HCEC 1CT (cell line): ENCODE data around the gene PARVA.
"Not testable (repeated sequence)": the region's sequence is repeated elsewhere in the genome, so short reads cannot be mapped to it uniquely, and the experiment has no call there.

Experiments
- DNase-seq: peaks from one replicate; pipeline ENCODE4 v3.0.0-alpha.2; 2017

Gene PARVA

GRCh38 chr11:12377106-12377823 lies at the start of gene PARVA:
PARVA (plus strand) TSS chr11:12377571; CDS start chr11:12377648, 77 bp downstream.
- DNase-seq, result peak; percentile 82

DNA sequence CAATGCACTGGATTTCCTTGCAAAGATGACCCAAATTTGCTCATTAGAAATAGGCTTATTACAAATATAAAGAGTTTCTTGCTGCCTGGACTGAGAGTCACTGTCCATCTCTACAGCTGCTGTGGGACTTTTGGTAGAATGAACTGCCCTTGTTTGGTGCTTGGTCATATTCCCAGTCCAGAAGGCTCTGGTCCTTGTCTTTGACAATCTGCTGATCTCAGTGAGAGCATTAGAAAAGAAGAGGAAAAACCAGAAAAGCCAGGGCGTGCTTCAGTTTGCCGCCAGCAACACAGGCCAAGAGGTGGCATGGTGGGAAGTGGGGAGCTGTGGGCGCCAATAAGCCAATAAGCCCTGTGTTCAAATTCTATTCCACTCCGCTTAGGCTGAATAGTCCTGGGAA lies 48.2 kb upstream of the PARVA start:
- no peak for DNase-seq

GRCh38 chr11:12329797-12330196 lies 47.6 kb upstream of the PARVA start:
- no peak for DNase-seq

DNA sequence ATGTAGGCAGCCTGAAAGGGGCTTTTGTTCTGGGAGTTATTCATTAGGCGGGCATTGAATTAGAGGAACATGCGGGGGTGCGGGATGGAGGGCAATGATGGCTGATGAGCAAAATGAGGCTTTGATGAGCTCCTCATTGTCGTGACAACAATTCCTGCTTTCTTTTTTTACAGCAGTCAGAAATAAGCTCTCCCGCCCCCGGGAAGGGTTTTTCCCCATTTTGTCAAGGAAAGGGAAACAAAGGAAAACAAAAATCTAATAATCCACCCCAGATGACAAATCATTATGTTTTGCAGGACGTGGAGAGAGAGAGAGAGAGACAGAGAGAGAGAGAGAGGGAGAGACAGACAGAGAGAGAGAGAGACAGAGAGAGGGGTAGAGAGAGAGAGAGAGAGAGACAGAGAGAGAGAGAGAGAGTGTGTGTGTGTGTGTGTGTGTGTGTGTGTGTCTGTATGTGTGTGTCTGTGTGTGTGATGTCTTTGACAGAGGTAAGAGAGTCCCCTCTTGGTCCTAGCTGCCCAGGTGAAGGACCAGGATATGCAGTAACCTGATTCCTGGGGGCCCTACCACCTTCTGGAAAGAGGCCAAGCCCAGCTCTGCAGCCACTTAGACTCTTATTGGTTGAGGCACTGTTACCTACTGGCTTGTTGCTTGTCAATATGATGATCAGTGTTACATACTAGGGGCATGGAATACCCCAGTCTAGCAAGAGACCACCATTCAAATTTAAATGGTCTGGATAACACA lies 46.7 kb upstream of the PARVA start:
- no peak for DNase-seq

DNA sequence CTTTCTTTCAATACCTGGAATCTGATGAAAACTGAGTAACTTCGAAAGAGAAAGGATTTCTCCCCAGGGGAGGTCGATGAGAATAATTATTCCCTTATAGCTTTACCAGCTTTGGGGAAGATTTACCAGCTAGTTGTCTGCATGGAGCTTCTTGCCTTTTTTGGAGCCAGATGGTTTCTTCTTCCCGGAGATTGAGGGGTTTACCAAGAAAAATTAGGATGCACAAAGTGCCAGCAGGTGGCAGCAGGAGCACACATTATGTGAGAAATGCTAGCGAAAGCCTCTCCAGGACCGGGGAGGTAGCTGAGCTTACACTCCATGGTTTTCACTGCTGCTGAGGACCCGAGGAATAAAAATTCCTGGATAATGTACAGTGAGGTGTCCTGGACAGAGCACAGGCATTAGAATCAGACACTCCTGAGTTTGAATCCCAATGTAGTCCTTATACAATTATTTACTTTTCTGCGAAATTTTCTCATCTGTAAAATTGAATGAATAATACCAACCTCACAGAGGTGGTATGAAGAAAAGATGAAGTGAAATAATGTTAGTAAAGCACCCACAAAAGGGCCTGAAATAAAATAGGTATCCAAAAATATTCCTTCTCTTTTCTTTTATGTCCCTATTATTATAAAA lies 46.0 kb upstream of the PARVA start:
- peak; percentile 72 for DNase-seq

DNA sequence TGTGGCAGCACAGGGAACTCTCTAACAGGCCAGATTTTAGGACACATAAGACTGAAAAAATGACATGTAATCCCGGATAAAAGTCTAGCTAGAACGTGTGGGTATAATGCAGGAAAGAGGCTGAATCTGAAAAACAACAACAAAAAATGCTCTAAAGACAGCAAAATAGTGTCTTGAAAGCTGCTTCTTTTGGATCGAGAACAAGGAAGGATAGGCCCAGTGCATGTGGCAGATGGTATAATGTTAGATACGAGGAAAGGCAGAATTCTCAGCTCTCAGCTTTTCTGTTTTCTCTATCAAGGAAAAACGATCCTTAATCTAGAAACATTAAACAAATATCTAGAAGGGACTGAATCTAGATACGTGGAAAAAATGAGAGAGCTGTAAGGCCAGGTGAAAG lies 33.8 kb upstream of the PARVA start:
- no peak for DNase-seq

DNA sequence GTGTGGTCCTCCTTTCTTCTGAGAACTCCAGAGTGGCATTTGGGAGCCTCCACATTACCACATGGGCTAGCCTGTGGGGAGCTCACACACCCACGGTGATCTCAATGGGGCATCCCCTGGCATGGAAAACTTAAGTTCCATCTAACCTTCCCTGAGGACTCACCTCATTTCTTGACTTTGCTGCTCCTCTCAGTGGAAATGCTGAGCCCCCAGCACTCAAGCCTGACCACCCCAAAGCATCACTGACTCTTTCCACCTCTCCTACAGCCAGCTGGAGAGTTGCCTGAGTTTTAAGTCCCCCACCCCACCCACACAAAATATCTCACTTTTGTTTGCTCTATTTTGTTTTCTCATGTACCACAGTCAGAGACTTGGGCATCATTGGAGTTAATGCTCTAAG lies 23.8 kb upstream of the PARVA start:
- no peak for DNase-seq

DNA sequence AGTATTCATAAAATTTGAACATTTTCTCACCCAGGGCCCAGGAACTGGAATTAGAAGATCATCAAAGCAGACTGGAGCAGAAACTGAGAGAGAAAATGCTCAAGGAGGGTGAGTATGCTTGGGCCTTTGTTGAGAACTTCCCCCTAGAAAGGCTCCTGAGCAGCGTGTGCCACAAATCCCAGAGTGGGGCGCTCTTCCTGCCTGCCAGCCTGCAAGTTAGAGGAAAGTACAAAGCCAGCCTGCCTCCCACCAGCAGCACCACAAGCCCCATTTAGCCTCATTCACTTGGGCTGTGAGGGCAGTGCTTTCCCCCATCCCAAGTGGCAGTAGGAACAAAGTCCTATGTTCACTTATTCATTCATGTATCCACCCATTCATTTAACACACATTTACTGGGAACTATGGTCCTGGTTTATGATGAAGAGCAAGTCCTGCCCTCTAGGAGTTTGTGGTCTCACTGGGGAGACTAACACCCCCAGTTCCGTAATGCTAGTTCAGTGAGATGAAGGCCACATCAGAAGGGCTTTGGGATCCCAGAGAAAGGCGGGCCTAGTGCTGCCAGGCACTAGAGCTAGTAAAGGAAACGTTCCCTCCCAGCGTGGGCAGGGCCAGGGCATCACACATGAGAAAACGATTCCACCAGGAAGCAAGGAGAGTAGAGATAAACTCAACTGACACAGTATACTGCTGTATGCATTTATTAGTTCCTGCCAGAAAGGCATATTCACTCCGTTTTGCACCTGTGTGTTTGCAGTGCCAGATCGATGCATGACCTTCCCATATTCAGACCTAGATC lies 22.4 kb upstream of the PARVA start:
- DNase-seq, result no peak

DNA sequence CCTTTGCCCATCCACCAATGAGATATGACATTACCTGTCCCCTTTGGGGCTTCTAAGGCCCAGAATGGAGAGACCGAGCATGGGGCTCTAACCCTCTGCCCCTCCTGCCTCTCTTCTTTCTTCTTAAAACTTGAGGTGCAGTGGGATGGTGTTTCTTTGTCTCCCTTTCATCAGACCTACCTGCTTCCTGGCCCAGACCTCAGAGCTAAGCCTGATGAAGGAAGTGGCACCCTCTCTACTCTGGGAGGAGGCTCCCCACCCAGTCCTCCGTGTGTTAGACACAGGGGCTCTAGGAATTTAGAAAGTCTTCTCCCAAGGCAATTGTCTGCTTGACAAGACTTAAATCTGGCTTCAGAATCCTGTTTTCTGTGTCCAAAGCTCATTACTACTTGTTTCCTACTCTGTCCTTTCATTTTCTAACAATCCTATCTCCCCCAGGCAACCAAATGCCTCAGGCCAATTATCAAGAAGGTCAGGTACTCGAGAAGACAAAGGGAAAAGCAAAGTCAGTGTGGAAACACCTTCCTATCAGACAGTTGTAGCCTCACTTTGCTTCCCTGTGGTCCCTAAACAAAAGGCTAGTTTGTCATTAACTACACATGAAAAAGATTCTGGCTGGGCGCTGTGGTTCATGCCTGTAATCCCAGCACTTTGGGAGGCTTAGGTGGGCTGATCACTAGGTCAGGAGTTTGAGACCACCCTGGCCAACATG lies 20.3 kb upstream of the PARVA start:
- DNase-seq, result no peak

GRCh38 chr11:12357697-12358096 lies 19.7 kb upstream of the PARVA start:
- not testable (repeated sequence) for DNase-seq

DNA sequence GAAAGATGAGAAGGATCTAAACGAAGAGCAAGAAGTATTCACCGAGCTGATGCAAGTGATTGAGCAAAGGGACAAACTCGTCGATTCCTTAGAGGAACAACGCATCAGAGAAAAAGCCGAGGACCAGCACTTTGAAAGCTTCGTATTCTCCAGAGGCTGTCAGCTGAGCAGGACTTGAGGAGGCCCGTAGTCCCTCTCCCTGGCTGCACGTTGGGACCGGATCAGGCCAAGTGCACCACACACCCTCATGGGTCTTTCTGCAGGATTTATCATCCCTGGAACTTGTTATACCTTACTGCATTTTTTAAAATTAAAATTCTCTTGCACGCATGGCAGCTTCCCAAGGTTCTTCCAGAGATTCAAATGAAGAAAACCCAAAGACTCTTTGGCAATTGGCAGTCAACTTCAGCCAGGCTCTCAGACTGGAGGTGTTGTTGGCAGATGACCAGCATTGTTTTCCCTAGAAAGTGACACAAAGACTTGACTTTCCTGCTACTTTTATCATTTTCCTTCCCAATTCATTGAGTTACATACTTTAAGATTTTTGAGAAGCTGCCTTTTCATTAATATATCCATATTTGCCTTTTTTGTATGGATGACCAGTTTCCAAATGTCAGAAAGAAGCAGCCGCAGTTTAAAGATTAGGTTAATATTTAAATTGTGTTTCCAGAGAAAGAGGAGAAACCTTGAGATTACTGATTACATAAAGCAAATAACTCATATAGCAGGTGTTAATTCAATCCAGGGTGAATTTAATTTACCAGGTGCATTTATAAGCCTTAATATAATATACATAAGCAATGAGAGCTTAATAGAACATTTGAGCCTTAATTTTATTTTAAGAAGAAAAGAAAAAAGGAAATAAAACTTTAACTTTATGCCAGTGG lies 18.8 kb upstream of the PARVA start:
- DNase-seq, result no peak

GRCh38 chr11:12359761-12360160 lies 17.6 kb upstream of the PARVA start:
- DNase-seq, result no peak

DNA sequence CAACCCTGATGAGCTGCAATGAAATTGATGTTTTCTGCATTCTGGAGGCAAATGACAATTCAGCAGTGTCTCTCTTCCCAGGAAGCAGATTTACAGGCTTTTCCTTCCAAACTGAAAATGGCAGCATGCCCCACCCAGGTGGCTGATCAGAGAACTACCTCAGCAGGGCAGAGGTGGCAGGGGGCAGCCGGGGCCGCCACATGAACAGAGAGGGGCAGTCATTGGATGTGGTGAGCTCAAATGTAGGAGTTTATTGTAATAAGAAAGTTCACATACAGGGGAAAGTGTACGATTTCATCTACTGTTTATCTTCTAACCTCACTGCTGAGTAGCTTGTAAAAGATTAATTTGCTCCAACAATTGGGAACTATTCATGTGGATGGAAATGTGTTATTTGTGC lies 15.7 kb upstream of the PARVA start:
- DNase-seq, result no peak

DNA sequence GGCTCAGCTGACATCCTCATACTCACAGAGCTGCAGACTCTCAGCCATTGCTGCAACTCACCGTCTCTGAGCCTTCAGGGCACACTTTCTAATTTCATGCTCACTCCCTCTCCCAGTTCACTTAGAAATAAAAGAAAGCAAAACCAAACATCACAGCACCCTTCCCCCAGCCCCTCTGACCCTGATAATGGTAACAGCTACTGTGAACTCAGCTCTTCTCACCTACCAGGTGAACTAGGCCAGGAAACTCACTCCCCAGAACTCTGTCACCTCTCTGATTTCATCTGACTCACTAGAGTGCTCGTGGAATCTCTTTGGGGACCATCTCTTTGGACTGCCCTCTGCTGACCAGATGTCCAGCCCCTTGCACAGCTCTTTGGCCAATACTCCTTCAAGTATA lies 14.5 kb upstream of the PARVA start:
- no peak for DNase-seq

DNA sequence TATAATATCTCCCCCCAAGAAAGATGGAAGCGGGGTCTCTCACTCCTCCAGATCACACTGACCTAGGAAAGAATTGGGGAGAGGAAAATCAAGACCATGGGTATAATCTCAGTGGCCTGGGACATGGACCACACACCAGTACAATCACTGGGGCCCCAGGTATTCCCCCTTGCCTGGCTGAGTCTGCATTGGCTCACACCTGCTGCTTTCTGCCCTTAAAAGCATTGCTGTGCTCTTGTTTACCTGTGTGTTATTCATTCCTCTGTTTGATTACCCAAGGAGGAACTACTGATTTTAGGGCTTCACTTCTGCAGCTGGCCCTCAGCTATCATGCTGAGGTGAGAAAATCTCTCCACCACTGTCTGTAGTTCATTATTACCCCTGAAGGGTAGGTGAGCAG lies 14.0 kb upstream of the PARVA start:
- no peak for DNase-seq

DNA sequence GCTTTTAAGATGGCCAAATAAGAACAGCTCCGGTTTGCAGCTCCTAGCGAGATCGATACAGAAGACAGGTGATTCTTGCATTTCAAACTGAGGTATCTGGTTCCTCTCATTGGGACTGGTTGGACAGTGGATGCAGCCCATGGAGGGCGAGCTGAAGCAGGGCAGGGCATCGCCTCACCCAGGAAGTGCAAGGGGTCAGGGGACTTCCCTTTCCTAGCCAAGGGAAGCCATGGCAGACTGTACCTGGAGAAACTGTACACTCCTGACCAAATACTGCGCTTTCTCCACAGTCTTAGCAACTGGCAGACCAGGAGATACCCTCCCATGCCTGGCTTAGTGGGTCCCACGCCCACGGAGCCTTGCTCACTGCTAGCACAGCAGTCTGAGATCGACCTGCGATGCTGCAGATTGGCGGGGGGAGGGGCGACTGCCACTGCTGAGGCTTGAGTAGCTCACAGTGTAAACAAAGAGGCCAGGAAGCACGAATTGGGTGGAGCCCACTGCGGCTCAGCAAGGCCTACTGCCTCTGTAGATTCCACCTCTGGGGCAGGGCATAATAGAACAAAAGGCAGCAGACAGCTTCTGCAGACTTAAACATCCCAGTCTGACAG lies 11.3 kb upstream of the PARVA start:
- DNase-seq, result not testable (repeated sequence)

DNA sequence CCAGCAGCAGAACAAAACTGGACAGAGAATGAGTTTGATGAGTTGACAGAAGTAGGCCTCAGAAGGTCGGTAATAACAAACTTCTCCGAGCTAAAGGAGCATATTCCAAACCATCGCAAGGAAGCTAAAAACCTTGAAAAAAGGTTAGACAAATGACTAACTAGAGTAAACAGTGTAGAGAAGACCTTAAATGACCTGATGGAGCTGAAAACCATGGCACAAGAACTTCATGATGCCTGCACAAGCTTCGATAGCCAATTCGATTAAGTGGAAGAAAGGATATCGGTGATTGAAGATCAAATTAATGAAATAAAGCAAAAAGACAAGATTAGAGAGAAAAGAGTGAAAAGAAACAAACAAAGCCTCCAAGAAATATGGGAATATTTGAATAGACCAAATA lies 10.3 kb upstream of the PARVA start:
- not testable (repeated sequence) for DNase-seq

DNA sequence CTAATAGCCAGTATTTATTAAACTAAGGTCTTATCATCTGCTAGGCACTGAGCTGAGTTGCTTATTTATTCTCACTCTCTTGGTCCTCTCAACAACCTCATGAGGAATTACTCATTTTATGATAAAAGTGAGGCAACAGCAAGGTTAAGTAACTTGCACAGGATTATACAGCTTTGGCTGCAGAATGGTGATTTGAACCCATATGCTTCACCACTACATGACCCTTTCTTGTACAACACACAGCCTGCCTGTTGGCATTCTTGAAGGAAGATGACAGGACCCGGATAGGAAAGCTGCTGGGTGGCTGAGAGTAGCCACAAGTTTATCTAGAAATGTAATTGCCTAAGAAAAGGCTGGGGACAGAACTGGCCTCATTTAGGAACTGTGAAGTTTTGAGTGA lies 5.3 kb upstream of the PARVA start:
- no peak for DNase-seq

DNA sequence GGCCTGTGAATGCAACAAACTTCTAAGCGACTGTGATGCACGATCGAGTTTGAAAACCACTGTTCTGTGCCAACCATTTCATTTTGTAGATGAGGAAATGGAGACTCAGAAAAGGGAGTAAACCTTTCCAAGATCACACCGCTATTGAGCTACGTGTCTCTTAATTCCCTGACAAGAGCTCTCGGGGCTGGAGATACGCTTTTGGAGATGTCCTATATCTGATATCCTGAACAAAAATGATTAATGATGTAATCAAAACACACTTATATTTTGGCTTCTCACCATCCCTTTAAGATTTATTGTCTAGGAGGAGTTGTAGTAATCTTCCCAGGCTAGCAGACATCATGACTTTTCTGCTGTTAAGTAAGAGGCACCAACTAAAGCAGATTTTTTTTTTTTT lies 1.7 kb upstream of the PARVA start:
- no peak for DNase-seq

DNA sequence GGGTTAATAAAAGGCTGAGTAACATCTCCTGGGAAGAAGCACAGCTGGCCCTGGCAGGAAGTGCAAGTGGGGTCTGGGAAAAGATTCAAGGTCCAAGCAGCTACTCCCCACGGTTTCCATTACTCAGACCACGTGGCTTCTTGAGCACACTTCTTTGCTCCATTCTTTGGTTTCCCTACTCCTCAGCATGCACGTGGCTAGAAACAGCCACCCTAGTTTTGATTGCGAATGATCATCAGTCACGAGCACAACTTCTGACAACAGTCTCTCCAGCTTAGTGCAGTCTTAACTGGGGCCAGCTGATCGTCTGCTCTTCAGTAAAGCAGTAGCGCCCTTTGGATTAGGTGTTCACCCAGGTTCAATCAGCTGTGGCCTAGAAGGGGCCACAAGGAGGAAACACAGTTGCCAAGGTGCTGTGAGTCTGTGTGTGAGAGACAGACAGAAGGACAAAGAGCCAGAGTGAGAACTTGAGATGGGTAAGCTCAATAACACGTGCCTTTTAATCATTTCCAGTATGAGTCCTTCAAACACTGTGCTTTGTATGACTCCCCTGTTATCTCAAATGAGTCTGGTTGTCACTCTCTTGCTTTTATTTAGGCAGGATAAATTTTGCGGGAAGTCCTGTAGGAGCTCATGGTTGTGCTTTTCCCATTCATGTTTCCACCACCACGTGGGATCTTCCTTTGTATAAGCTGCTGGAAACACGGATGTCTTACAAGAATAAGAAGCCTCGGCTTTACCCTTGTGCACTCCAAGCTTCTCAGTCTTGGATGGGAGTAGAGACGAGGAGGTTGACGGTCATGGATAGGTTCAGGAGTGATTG lies 901 bp upstream of the PARVA start:
- peak; percentile 84 for DNase-seq
